ENCODE results near the gene C2CD2L.

DNA sequence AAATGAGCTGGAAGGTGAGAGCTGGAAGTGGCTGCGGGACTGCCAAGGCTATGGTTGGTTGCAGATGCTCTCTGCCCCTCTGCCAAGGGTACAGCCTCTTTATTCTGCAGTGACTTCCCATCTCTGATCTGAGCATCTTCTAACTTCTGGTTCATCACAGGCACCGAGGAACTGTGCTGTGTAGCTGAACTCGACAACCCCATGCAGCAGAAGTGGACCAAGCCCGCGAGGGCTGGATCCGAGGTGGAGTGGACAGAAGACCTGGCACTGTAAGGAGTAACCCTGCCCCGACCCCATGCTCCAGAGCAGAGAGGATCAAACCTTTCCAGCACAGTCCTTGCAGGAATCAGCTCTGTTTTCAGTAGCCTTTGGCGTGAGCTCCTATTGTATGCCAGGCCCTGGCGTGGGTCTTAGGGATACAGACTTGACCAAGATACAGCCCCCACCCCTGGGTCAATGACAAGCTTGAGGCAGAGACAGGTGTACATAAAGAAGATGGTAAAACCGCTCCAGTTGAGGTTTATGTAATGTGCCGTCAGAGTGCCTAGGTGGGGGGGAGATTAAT lies 4.3 kb downstream of the C2CD2L start:
- TF ChIP-seq, protein P1, sequence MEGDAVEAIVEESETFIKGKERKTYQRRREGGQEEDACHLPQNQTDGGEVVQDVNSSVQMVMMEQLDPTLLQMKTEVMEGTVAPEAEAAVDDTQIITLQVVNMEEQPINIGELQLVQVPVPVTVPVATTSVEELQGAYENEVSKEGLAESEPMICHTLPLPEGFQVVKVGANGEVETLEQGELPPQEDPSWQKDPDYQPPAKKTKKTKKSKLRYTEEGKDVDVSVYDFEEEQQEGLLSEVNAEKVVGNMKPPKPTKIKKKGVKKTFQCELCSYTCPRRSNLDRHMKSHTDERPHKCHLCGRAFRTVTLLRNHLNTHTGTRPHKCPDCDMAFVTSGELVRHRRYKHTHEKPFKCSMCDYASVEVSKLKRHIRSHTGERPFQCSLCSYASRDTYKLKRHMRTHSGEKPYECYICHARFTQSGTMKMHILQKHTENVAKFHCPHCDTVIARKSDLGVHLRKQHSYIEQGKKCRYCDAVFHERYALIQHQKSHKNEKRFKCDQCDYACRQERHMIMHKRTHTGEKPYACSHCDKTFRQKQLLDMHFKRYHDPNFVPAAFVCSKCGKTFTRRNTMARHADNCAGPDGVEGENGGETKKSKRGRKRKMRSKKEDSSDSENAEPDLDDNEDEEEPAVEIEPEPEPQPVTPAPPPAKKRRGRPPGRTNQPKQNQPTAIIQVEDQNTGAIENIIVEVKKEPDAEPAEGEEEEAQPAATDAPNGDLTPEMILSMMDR (conservative IDR thresholded peaks at IDR 0.05; ENCODE audit: low read length), result no peak
- TF ChIP-seq EZH2phosphoT487 (IDR thresholded peaks at IDR 0.05; ENCODE audit: borderline replicate concordance), result no peak

Measured in Loucy (cell line).